WI38 (cell line): ENCODE measurements around the gene MERTK.

ENCODE experiments used
- H3K4me3 ChIP-seq: 2 replicates; pipeline ENCODE4 v1.5.1; 2011; ENCODE audit warnings: low read depth, mild to moderate bottlenecking, control low read depth, low read length
- CTCF ChIP-seq: IDR thresholded peaks from 2 replicates; pipeline ENCODE4 v1.5.1; 2012; ENCODE audit warnings: low read depth, mild to moderate bottlenecking, control low read depth, low read length

MERTK gene

GRCh38 chr2:111940333-111941196 lies 42.2 kb downstream of the MERTK start:
- TF ChIP-seq CTCF: no peak
- H3K4me3 ChIP-seq: no peak overlapping the region

- no peak overlapping the region for H3K4me3 ChIP-seq
- no peak for TF ChIP-seq CTCF
Measured at GRCh38 chr2:111941531-111941930, 43.1 kb downstream of the MERTK start.

- TF ChIP-seq CTCF: no peak
- H3K4me3 ChIP-seq: no peak overlapping the region
Measured at GRCh38 chr2:111944531-111945210, 46.3 kb downstream of the MERTK start.

GRCh38 chr2:111945444-111946293 lies 47.3 kb downstream of the MERTK start:
- no peak overlapping the region for H3K4me3 ChIP-seq
- no peak for TF ChIP-seq CTCF

GRCh38 chr2:111946294-111947114 lies 48.1 kb downstream of the MERTK start:
- TF ChIP-seq CTCF: no peak
- H3K4me3 ChIP-seq: no peak overlapping the region

GRCh38 chr2:111947219-111947618 lies 48.8 kb downstream of the MERTK start:
- no peak for TF ChIP-seq CTCF
- no peak overlapping the region for H3K4me3 ChIP-seq
